GM12878 (cell line): ENCODE data around the gene PSMD13. TPM values are rescaled to one million over a fixed set of nuclear protein-coding genes. Genes with fewer than 3 reads are reported as not detected.
A peak's percentile ranks its signal among the peaks of the same experiment; 100 is the strongest.

ENCODE experiments used
- ATF3 ChIP-seq: IDR thresholded peaks from 2 replicates; pipeline ENCODE4 v1.6.1; 2011; ENCODE audit warnings: low read depth, mild to moderate bottlenecking, low read length, moderate library complexity, borderline replicate concordance; ENCODE audit errors: extremely low read depth
- ATF7 ChIP-seq: fragments of 450-650 bp; IDR thresholded peaks from 2 replicates; pipeline ENCODE4 v1.6.1; 2016; ENCODE audit warnings: low read depth, mild to moderate bottlenecking
- BCL11A ChIP-seq: IDR thresholded peaks from 2 replicates; pipeline ENCODE4 v1.6.1; 2011; ENCODE audit warnings: low read depth, low read length
- CBX3 ChIP-seq: fragments of 200-600 bp; sonication (generic); IDR thresholded peaks from 2 replicates; pipeline ENCODE4 v1.6.1; 2016; ENCODE audit warnings: low read depth, borderline replicate concordance
- CHD4 ChIP-seq: fragments of 200-600 bp; sonication (generic); IDR thresholded peaks from 2 replicates; pipeline ENCODE4 v1.6.1; 2016; ENCODE audit warnings: mild to moderate bottlenecking
- EGR1 ChIP-seq, 2 experiments: IDR thresholded peaks; 1 replicate in 1 of 2; 2 replicates in 1 of 2; pipeline ENCODE4 v1.6.1; 2011 to 2012; ENCODE audit warnings: low read depth in 2 of 2, low read length in 2 of 2, borderline replicate concordance in 1 of 2, mild to moderate bottlenecking in 1 of 2, moderate library complexity in 1 of 2
- FOXK2 ChIP-seq: fragments of 450-650 bp; IDR thresholded peaks from 2 replicates; pipeline ENCODE4 v1.6.1; 2017; ENCODE audit warnings: mild to moderate bottlenecking, moderate library complexity
- FOXM1 ChIP-seq: IDR thresholded peaks from 2 replicates; pipeline ENCODE4 v1.6.1; 2012; ENCODE audit warnings: low read depth, mild to moderate bottlenecking, inconsistent platforms, low read length, moderate library complexity
- HDAC2 ChIP-seq: fragments of 200-600 bp; sonication (generic); IDR thresholded peaks from 2 replicates; pipeline ENCODE4 v1.6.1; 2017
- HDAC6 ChIP-seq: fragments of 200-600 bp; sonication (generic); IDR thresholded peaks from one replicate; pipeline ENCODE4 v1.8.0; 2017; ENCODE audit warnings: antibody characterized with exemption; ENCODE audit not compliant: unreplicated experiment
- IKZF1 ChIP-seq: fragments of 450-650 bp; conservative IDR thresholded peaks from 2 replicates; pipeline ENCODE4 v1.6.1; 2017; ENCODE audit warnings: antibody characterized with exemption, mild to moderate bottlenecking
- IKZF2 ChIP-seq, 2 experiments: fragments of 450-650 bp; IDR thresholded peaks; 2 replicates each; pipeline ENCODE4 v1.6.1; 2017; ENCODE audit warnings: mild to moderate bottlenecking in 2 of 2, moderate library complexity in 2 of 2
- LARP7 ChIP-seq: fragments of 450-650 bp; IDR thresholded peaks from 2 replicates; pipeline ENCODE4 v1.6.1; 2017; ENCODE audit warnings: mild to moderate bottlenecking
- MTA2 ChIP-seq: fragments of 450-650 bp; IDR thresholded peaks from 2 replicates; pipeline ENCODE4 v1.6.1; 2016; ENCODE audit warnings: low read depth, mild to moderate bottlenecking, moderate library complexity
- NR2C2 ChIP-seq: IDR thresholded peaks from 2 replicates; pipeline ENCODE4 v1.6.1; 2011; ENCODE audit warnings: borderline replicate concordance, low read depth; ENCODE audit not compliant: control insufficient read depth, insufficient read length
- PBX3 ChIP-seq: IDR thresholded peaks from 2 replicates; pipeline ENCODE4 v1.6.1; 2011; ENCODE audit warnings: mild to moderate bottlenecking, low read depth, low read length, moderate library complexity; ENCODE audit not compliant: insufficient replicate concordance
- PML ChIP-seq: IDR thresholded peaks from 2 replicates; pipeline ENCODE4 v1.6.1; 2012; ENCODE audit warnings: low read length, inconsistent platforms
- POLR2AphosphoS5 ChIP-seq: IDR thresholded peaks from 2 replicates; pipeline ENCODE4 v1.6.1; 2011; ENCODE audit warnings: mild to moderate bottlenecking, low read length, inconsistent platforms
- SIX5 ChIP-seq: IDR thresholded peaks from 2 replicates; pipeline ENCODE4 v1.6.1; 2011; ENCODE audit warnings: mild to moderate bottlenecking, low read depth, low read length, moderate library complexity; ENCODE audit not compliant: severe bottlenecking
- SP1 ChIP-seq: IDR thresholded peaks from one replicate; pipeline ENCODE4 v1.6.1; 2011; ENCODE audit warnings: low read depth, low read length
- TAF1 ChIP-seq: IDR thresholded peaks from 2 replicates; pipeline ENCODE4 v1.6.1; 2011; ENCODE audit warnings: mild to moderate bottlenecking, low read depth, low read length, borderline replicate concordance
- TCF12 ChIP-seq: IDR thresholded peaks from 2 replicates; pipeline ENCODE4 v1.6.1; 2011; ENCODE audit warnings: low read depth, mild to moderate bottlenecking, low read length
- WRNIP1 ChIP-seq: IDR thresholded peaks from 2 replicates; pipeline ENCODE4 v1.6.1; 2011; ENCODE audit warnings: low read depth, low read length, improper control_type of control experiment, borderline replicate concordance
- YBX1 ChIP-seq: fragments of 450-650 bp; IDR thresholded peaks from 2 replicates; pipeline ENCODE4 v1.6.1; 2016; ENCODE audit warnings: antibody characterized with exemption
- ZBTB40 ChIP-seq: fragments of 450-650 bp; IDR thresholded peaks from 2 replicates; pipeline ENCODE4 v1.6.1; 2016; ENCODE audit warnings: mild to moderate bottlenecking, moderate library complexity, borderline replicate concordance
- polyA plus RNA-seq, 11 experiments: library from polyadenylated mRNA; depleted of rRNA in 4 of 11; unstranded in 6 of 11; stranded (reverse) in 5 of 11; fragments of >200 nt; fragmentation: Nextera tagmentation in 4 of 11; fragmentation: Illumina TruSeq in 1 of 11; extraction: Ambion mirVana in 4 of 11; extraction: Trizol in 1 of 11; gene quantifications; 1 replicate in 1 of 11; 2 replicates in 10 of 11; pipeline versions ENCODE4 v1.2.1 to v1.2.3, GENCODE V29; 2011 to 2016; ENCODE audit warnings: inconsistent platforms in 2 of 11, missing spikeins in 2 of 11, low read depth in 1 of 11
- total RNA-seq, 4 experiments: library from RNA; depleted of rRNA in 3 of 4; stranded (reverse); fragments of >200 nt in 3 of 4; fragmentation: Illumina TruSeq in 1 of 4; extraction: Trizol in 1 of 4; gene quantifications; 2 replicates each; pipeline versions ENCODE4 v1.2.1 to v1.2.3, GENCODE V29; 2013 to 2021
- TF ChIP-seq, protein P1 (sequence below), 3 experiments: IDR thresholded peaks in 2 of 3; conservative IDR thresholded peaks in 1 of 3; 2 replicates each; pipeline ENCODE4 v1.5.1; 2011; ENCODE audit warnings: low read depth in 3 of 3, low read length in 3 of 3, mild to moderate bottlenecking in 3 of 3, control low read depth in 2 of 3, moderate library complexity in 2 of 3, inconsistent platforms in 1 of 3, mixed read lengths in 1 of 3; ENCODE audit not compliant: control insufficient read depth in 2 of 3, insufficient read depth in 1 of 3; ENCODE audit errors: extremely low read depth in 1 of 3

The PSMD13 gene
- total and polyA plus RNA-seq, 10 of the 15 experiments (the other 5 are each of a cell fraction or from before 2014, with no cell fraction given): 141 to 303 (median 177) TPM

- TF ChIP-seq PBX3 (no peak), BCL11A (no peak), SP1 (no peak), TCF12 (no peak), CBX3 (no peak), POLR2AphosphoS5 (no peak), FOXM1 (no peak), IKZF1 (peak; percentile 77; the same call in 1 of the 2 replicates), ATF7 (peak; percentile 46; the same call in 1 of the 2 replicates), EGR1 (IDR thresholded peaks at IDR 0.05; ENCODE audit: borderline replicate concordance in 1 of 2, low read depth in 2 of 2, low read length in 2 of 2) (no peak), ATF3 (no peak), HDAC6 (peak; percentile 60), PML (no peak), TAF1 (no peak), WRNIP1 (no peak), CHD4 (no peak), MTA2 (peak; percentile 75), IKZF2 (IDR thresholded peaks at IDR 0.05) (peak; percentile 53 to 65; a peak in 2 of 4 replicates), ZBTB40 (0 out of 2 replicates have a peak, but pooled peaks have one; percentile 15), SIX5 (no peak), NR2C2 (no peak), LARP7 (no peak), YBX1 (no peak), FOXK2 (no peak), HDAC2 (no peak)
- TF ChIP-seq, protein P1, sequence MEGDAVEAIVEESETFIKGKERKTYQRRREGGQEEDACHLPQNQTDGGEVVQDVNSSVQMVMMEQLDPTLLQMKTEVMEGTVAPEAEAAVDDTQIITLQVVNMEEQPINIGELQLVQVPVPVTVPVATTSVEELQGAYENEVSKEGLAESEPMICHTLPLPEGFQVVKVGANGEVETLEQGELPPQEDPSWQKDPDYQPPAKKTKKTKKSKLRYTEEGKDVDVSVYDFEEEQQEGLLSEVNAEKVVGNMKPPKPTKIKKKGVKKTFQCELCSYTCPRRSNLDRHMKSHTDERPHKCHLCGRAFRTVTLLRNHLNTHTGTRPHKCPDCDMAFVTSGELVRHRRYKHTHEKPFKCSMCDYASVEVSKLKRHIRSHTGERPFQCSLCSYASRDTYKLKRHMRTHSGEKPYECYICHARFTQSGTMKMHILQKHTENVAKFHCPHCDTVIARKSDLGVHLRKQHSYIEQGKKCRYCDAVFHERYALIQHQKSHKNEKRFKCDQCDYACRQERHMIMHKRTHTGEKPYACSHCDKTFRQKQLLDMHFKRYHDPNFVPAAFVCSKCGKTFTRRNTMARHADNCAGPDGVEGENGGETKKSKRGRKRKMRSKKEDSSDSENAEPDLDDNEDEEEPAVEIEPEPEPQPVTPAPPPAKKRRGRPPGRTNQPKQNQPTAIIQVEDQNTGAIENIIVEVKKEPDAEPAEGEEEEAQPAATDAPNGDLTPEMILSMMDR (IDR thresholded peaks at IDR 0.05 in 2 of 3, conservative IDR thresholded peaks at IDR 0.05 in 1 of 3; ENCODE audit: control insufficient read depth in 2 of 3, extremely low read depth in 1 of 3, insufficient read depth in 1 of 3, low read depth in 3 of 3, low read length in 3 of 3): no peak
Measured at GRCh38 chr11:235609-235996, 1.2 kb upstream of the PSMD13 start (continued).
